ENCODE results near the gene CD36. TPM values are rescaled to one million over a fixed set of nuclear protein-coding genes. Genes with fewer than 3 reads are reported as not detected.

The CD36 gene
- total RNA-seq, 6 donors from 2014 or later = 92.9 to 157 (median 111) TPM

- no peak for TF ChIP-seq POLR2AphosphoS5 (IDR thresholded peaks at IDR 0.05)
- TF ChIP-seq EP300 (IDR thresholded peaks at IDR 0.05) = no peak
- TF ChIP-seq POLR2A (IDR thresholded peaks at IDR 0.05) = no peak
- TF ChIP-seq, protein P1, sequence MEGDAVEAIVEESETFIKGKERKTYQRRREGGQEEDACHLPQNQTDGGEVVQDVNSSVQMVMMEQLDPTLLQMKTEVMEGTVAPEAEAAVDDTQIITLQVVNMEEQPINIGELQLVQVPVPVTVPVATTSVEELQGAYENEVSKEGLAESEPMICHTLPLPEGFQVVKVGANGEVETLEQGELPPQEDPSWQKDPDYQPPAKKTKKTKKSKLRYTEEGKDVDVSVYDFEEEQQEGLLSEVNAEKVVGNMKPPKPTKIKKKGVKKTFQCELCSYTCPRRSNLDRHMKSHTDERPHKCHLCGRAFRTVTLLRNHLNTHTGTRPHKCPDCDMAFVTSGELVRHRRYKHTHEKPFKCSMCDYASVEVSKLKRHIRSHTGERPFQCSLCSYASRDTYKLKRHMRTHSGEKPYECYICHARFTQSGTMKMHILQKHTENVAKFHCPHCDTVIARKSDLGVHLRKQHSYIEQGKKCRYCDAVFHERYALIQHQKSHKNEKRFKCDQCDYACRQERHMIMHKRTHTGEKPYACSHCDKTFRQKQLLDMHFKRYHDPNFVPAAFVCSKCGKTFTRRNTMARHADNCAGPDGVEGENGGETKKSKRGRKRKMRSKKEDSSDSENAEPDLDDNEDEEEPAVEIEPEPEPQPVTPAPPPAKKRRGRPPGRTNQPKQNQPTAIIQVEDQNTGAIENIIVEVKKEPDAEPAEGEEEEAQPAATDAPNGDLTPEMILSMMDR (IDR thresholded peaks at IDR 0.05) = no peak
- Histone ChIP-seq H3K27me3 (no peaks in the 10 kb centered on the region), H3K4me1 (peaks cover 3 to 23% (median 12%) of the 10 kb centered on the region in 4 donors), H3K9me3 (no peaks in the 10 kb centered on the region), H3K27ac (no peak overlapping the region), H3K4me3 (no peak overlapping the region), H3K36me3 (no peaks in the 10 kb centered on the region)
- DNase-seq = no peak
- 75 to 84% methylated on average over 9 of the region's 9 CpGs for WGBS, 2 donors
- ATAC-seq (ENCODE audit: low FRiP score in 2 of 2) = no peak
These were observed 7.8 kb downstream of the CD36 start for GRCh38 chr7:80646083-80646865.

- H3K27me3 ChIP-seq = no peaks in the 10 kb centered on the region
- TF ChIP-seq POLR2AphosphoS5 (IDR thresholded peaks at IDR 0.05) (no peak), POLR2A (IDR thresholded peaks at IDR 0.05) (no peak), EP300 (IDR thresholded peaks at IDR 0.05) (no peak)
- TF ChIP-seq, protein P1 (IDR thresholded peaks at IDR 0.05) = no peak
- no peaks in the 10 kb centered on the region for H3K36me3 ChIP-seq
- no peak overlapping the region for H3K27ac ChIP-seq
- WGBS, 2 donors = 57 to 61% methylated on average over 3 of the region's 3 CpGs
- H3K4me1 ChIP-seq = peaks cover 3 to 14% (median 8%) of the 10 kb centered on the region in 4 donors
- ATAC-seq (ENCODE audit: low FRiP score in 2 of 2) (no peak), DNase-seq (no peak)
- no peaks in the 10 kb centered on the region for H3K9me3 ChIP-seq
- no peak overlapping the region for H3K4me3 ChIP-seq
These were observed 9.0 kb downstream of the CD36 start for GRCh38 chr7:80647436-80647835.

GRCh38 chr7:80648031-80648600 lies 9.7 kb downstream of the CD36 start:
- no peak for DNase-seq
- H3K27me3 ChIP-seq = no peaks in the 10 kb centered on the region
- H3K27ac ChIP-seq = no peak overlapping the region
- ATAC-seq (ENCODE audit: low FRiP score in 2 of 2) = no peak
- H3K4me3 ChIP-seq = no peak overlapping the region
- peaks cover under 1 to 11% (median 7%) of the 10 kb centered on the region in 4 donors for H3K4me1 ChIP-seq
- H3K9me3 ChIP-seq = no peaks in the 10 kb centered on the region
- H3K36me3 ChIP-seq = no peaks in the 10 kb centered on the region
- 79 to 81% methylated on average over 2 of the region's 2 CpGs for WGBS, 2 donors
- no peak for TF ChIP-seq EP300 (IDR thresholded peaks at IDR 0.05)
- TF ChIP-seq POLR2A (IDR thresholded peaks at IDR 0.05) = no peak

GRCh38 chr7:80649011-80649410 lies 10.6 kb downstream of the CD36 start:
- 82 to 95% methylated on average over 3 of the region's 3 CpGs for WGBS, 2 donors
- no peak for DNase-seq

DNA sequence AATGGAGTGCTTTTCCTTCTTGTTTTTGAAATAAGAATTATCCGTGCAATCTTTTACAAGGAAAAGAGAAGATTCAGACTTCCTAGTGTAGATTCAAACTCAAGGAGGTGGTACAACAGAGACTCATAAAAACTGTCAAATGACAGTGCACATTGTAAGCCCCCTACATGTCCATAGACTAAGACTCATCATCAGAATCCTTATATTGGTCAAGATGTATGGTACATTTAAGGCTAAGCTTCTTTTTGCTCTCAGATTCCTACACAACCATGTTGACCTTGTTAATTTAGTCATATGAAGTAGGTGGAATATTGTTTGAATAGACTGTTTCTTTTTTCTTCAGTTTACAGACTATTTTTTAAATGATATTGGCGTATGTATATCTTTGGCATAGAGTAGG lies 11.6 kb downstream of the CD36 start:
- Histone ChIP-seq H3K4me3 (no peak overlapping the region), H3K4me1 (peaks cover 0 to 3% (median 1%) of the 10 kb centered on the region in 4 donors), H3K36me3 (no peaks in the 10 kb centered on the region), H3K27ac (no peak overlapping the region), H3K27me3 (no peaks in the 10 kb centered on the region), H3K9me3 (no peaks in the 10 kb centered on the region)
- WGBS, 2 donors = 48 to 86% methylated on average over 2 of the region's 2 CpGs
- DNase-seq = no peak
- ATAC-seq (ENCODE audit: low FRiP score in 2 of 2) = no peak
- TF ChIP-seq, protein P1 (IDR thresholded peaks at IDR 0.05) = no peak
- TF ChIP-seq EP300 (IDR thresholded peaks at IDR 0.05) (no peak), POLR2AphosphoS5 (IDR thresholded peaks at IDR 0.05) (no peak), POLR2A (IDR thresholded peaks at IDR 0.05) (no peak)

More at GRCh38 chr7:80649011-80649410, 10.6 kb downstream of the CD36 start:
- Histone ChIP-seq H3K9me3 (no peaks in the 10 kb centered on the region), H3K27me3 (no peaks in the 10 kb centered on the region), H3K36me3 (no peaks in the 10 kb centered on the region), H3K27ac (no peak overlapping the region), H3K4me3 (no peak overlapping the region), H3K4me1 (peaks cover 0 to 7% (median 3%) of the 10 kb centered on the region in 4 donors)
- TF ChIP-seq EP300 (IDR thresholded peaks at IDR 0.05) = no peak
- TF ChIP-seq, protein P1 (IDR thresholded peaks at IDR 0.05) = no peak
- no peak for TF ChIP-seq POLR2A (IDR thresholded peaks at IDR 0.05)
- no peak for TF ChIP-seq POLR2AphosphoS5 (IDR thresholded peaks at IDR 0.05)
- no peak for ATAC-seq (ENCODE audit: low FRiP score in 2 of 2)

Measured in upper lobe of left lung (tissue), 6 donors.